Left kidney (tissue), 2 donors: Measurements from ENCODE around the gene ARID4B. TPM values are rescaled to one million over a fixed set of nuclear protein-coding genes. Genes with fewer than 3 reads are reported as not detected.
"Not testable (repeated sequence)": the region's sequence is repeated elsewhere in the genome, so short reads cannot be mapped to it uniquely, and the experiment has no call there.

Experiments used
- DNase-seq: peaks from one replicate; pipeline ENCODE4 v3.0.0-alpha.2; 2013
- polyA plus RNA-seq: library from polyadenylated mRNA; unstranded; fragments of 120-200 nt; gene quantifications from one replicate; pipeline ENCODE4 v1.2.1, GENCODE V29; 2013; ENCODE audit not compliant: insufficient read length

ARID4B gene
- polyA plus RNA-seq, 1 donor: 65.6 TPM

DNA sequence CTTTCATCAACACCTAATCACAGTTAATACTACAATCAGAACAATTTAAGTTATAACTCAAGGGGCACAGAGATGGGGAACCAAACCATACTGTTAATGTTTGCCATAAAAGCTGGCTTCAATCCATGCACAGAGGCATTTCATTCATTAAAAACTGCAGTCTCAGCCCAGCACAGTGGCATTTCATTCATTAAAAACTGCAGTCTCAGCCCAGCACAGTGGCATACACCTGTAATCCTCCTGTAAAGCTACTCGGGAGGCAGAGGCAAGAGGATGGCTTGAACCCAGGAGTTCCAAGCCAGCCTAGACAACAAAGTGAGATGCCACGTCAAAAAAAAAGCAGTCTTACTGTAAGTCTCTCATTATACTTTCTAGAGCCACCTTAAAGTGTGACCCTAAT is 29.2 kb downstream of the ARID4B start:
- no peak for DNase-seq

DNA sequence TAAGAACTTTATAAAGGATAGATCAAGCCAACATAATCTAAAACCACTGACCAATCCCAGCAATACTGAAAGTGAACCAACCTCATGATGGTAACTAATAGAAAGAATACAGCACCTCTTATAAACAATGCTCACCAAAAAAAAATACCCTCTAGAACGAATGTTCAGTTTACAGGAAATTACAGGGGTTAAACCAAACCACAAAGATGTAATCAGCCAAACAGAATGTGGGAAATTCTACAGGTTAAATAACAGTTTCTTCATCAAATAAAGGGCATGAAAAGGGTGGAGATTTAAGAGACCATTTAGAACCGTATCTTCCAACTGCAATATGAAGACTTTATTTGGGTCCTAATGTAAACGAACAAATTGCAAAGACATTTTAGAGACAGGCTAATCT is 30.4 kb downstream of the ARID4B start:
- no peak for DNase-seq

DNA sequence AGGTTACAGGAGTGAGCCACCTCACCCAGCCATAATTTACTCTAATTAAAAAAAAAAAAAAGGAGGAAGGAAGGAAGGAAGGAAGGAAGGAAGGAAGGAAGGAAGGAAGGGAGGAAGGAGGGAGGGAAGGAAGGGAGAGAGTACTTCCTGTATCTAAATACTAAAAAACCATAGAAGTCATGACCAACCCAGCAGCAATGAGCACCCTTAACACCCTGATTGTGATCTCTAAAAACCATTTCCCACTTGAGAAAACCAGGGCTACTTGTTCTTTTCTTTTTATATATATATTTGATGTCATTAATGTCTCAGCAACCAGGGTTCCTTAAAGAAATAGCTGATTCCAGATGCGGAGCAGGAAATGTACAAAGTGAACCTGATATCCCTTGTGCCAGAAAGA is 31.2 kb downstream of the ARID4B start:
- no peak for DNase-seq

DNA sequence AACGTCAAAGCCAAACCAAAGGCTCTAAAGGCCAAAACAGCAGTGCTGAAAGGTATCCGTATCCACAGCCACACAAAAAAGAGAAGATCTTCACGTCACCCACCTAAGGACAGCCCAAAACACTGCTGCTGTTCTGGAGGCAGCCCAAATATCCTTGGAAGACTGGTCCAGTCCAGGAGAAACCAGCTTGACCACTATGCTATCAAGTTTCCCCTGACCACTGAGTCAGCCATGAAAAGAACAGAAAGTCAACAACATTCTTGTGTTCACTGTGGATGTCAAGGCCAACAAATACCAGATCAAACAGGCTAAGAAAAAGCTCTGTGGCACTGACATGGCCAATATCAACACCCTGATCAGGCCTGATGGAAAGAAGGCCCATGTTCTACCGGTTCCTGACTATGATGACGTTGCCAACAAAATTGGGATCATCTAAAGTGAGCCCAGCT is 32.1 kb downstream of the ARID4B start:
- no peak for DNase-seq

DNA sequence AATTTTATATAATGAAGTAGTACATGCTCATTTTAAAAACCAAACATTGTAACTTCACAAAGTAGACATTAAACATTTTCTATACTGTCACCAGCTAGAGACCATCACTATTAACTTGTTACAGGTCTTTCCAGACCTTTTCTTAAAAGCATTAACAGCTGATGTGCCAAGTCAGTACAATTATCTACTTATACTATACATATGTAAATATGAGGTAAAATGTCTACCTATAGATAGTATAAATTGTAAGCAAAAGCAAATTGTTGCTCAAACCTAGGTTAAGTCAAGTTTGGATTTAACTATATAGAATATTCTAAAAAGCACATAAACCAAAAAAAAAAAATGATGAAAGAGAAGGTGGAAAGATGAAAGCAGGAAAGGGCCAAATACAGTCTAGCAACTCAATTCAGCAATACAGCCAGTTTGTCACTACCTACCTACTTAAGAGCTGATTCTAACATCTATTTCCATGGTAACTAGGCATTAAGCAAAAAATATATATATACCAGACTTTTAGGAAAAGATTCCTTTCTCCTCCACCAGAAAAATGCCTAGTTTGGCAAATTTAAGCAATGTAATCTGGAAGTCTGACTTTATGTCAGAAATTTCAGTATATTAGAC is 34.5 kb downstream of the ARID4B start:
- no peak for DNase-seq

DNA sequence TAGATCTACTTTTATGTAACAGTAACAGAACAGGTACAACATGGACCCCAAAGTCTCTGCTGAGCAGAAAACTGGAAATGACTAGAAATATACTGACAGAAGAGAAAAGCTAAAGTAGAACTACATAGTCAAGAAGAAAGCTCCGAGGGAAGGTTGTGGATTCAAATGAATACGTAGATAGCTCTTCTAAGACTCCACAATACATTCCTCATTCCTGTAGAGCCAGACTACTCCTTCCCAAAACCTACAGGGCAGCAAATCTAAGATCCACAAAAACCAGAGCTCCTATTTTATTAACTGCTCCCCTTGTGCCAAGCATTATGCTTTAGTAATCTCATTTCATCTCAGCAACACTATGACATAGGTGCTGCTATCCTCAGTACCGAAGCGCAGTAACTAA is 35.2 kb downstream of the ARID4B start:
- DNase-seq: no peak

DNA sequence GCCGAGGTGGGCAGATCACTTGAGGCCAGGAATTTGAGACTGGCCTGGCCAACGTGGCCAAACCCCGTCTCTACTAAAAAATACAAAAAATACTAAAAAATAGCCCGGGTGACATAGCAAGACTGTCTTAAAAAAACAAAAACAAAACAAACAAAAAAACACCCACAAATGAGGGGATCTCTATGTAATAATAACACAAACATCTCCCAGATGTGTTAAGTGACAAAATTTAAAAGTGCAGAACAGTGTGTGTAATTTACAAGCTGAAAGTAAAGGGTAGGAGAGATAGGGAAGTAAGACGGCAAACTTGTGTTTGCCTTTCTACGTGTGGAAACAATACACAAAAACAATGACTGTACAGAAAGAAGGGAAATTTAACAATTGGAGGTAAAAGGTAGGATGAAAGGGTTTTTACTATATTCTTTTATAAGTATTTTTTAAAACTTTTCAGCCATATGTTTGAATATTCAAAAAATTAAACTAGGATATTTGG is 36.3 kb downstream of the ARID4B start:
- no peak for DNase-seq

DNA sequence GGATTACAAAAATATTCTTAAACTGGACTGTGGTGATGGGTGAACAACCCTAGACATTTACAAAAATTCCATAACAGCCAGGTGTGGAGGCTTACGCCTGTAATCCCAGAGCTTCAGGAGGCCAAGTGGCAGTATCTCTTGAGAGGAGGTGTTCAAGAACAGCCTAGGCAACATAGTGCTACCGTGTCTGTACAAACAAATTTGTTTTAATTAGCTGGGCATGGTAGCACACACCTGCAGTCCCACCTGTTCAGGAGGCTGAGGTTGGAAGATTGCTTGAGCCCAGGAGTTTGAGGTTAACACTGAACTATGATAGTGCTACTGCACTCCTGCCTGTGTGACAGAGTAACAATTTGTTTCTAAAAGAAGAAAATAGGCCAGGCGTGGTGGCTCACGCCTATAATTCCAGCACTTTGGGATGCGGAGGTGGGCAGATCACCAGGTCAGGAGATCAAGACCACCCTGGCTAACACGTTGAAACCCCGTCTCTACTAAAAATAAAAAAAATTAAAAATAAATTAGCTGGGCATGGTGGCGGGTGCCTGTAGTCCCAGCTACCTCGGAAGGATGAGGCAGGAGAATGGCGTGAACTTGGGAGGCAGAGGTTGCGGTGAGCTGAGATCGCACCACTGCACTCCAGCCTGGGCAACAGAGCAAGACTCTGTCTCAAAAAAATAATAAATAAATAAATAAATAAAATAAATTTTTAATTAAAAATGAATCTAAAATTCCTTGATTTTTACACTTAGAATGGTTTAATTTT is 37.1 kb downstream of the ARID4B start:
- DNase-seq: no peak

DNA sequence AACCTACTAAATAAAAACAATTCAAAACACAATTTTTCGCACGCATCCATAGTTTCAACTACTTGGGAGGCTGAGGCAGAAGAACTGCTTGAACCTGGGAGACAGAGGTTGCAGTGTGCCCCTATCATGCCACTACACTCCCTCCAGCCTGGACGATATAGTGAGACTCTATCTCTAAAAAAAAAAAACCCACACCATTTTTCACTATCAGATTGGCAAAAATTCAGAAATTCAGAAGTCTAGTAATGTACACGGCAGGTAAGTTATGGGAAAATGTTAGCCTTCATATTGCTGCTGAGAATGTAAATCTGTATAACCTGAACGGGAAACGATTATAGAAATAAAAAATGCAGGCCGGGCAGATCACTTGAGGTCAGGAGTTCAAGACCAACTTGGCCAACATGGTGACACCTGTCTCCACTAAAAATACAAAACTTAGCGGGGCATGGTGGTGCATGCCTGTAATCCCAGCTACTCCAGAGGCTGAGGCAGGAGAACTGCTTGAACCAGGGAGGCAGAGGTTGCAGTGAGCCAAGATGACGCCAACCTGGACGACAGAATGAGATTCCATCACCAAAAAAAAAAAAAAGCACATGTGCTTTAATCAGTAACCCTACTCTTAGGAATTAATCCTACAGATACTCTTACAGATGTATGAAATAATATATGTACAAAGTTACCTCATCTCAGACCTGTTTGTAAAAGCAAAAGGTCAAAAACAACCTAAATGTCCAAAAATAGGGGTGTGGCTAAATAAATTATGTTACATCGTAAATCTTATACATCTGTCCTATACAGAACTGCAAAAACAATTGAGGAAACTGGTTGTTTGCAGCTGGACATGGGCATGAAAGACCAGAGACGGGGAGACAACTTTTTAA is 37.9 kb downstream of the ARID4B start:
- no peak for DNase-seq

DNA sequence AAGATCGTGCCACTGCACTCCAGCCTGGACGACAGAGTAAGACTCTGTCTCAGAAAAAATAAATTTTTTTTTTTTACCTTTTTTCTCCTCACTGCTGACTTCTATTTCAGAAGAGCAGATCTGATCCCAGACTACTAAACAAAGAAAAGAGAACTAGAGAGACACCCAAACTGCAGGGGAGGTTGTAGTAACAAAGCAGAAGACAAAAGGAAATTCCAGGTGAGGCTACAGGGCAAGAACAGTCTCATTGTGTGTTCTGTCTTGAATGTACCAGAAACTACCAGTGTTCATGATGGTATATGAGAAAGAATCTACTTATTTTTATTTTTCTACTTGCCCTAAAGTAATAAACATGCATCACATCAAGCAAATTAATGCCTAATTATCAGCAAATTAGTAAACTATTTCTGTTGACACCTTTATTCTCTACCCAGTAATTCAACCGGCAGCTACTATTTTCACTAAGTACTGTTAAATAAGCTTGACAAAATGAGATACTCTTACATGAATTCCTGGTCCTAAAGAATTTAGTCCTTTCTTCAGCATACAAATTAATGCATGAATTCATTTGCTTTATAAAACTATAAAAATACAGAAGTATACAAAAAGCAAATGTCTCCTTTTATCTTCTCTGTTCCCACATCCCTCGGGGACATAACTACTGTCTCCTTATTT is 40.6 kb downstream of the ARID4B start:
- DNase-seq: no peak

DNA sequence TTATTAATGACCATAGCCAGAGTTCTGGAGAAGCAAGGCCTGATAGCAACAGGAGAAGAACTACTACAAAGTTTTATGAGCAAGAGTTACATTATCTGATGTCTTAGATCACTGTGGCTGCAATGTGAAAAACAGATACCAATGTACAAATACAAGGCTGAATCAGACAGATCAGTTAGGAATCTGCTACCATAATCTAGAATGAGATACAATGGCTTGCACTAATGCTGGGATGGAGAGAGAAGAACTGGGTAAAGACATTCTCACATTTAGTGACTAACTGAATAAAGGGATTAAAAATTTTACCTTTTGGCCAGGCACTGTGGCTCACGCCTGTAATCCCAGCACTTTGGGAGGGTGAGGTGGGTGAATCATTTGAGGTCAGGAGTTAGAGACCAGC is 41.3 kb downstream of the ARID4B start:
- no peak for DNase-seq

DNA sequence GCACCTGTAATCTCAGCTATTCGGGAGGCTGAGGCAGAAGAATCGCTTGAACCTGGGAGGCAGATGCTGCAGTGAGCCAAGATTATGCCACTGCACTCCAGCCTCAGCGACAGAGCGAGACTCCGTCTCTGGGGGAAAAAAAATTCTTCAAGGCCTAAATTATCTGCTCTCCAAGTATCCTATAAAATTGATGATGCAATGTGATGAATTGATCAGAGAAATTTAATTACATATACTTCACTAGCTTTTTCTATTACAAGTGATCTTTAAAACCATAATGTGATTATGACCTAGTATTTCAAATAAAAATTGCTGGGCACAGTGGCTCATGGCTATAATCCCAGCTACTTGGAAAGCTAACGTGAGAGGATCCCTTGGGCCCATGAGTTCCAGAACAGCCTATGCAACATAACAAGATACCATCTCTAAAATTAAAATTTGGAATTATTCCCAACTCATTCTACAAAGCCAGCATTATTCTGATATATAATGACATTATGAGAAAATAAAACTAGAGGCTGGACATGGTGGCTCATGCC is 43.7 kb downstream of the ARID4B start:
- DNase-seq: no peak

DNA sequence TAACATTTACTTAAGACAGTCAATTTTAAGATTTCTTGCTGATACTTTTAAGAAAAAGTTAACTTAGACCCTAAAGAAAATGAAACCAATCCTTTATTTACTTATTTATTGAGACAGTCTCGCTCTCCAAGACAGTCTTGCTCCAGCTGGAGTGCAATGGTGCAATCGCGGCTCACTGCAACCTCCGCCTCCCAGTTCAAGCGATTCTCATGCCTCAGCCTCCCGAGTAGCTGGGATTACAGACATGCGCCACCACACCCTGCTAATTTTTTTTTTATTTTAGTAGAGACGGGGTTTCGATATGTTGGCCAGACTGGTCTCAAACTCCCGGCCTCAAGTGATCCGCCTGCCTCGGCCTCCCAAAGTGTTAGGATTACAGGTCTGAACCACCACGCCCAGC is 44.3 kb downstream of the ARID4B start:
- DNase-seq: not testable (repeated sequence)

DNA sequence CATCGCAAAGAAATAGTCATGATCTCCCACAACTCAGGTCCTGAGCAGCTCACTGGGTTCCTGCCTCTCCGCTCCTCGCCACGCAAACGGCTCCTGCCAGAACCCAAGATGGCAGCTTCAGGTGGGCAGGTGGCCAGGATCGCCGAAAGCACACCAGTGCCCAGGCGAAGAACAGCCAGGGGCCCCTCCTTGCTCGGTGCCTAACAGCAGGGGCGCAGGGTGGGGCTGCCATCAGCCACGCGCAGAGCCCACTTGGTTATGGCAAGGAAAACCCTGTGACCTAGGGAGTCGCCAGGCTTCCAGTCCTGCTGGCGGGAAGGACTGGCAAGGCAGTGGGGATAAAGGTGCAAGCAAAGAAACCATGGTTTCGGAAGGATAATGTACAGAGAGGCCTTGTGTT is 47.5 kb downstream of the ARID4B start:
- DNase-seq: no peak

DNA sequence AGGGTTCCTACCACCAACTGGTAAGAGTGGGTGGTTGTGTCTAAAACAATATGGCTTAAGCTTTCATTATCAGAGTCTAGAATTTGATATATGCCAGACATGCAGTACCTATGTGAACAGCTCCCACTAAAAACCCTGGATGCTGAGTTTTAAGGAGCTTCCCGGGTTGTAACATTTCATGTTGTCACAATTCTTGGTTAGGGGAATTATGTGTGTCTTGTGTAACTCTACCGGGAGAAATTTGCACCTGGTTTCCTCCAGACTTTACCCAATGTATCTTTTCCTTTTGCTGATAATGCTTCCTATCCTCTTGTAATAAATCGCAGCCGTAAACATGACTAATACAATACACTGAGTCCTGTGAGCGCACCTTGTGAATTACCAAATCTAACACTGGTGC is 48.3 kb downstream of the ARID4B start:
- no peak for DNase-seq

DNA sequence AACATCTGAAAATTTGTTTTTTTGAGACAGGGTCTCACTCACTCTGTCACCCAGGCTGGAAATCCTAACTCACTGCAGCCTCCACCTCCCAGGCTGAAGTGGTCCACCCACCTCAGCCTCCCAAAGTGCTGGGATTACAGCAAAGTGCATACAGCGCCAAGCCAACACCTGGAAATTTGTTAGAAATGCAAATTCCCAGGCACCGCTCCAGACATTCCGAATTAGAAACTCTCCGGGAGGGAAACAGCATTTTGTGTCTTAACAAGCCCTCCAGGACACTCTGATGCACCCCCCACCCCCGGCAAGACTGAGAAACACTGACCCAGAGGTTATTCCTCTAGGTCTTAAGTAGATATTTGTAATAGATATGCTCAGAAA is 49.1 kb downstream of the ARID4B start:
- no peak for DNase-seq

DNA sequence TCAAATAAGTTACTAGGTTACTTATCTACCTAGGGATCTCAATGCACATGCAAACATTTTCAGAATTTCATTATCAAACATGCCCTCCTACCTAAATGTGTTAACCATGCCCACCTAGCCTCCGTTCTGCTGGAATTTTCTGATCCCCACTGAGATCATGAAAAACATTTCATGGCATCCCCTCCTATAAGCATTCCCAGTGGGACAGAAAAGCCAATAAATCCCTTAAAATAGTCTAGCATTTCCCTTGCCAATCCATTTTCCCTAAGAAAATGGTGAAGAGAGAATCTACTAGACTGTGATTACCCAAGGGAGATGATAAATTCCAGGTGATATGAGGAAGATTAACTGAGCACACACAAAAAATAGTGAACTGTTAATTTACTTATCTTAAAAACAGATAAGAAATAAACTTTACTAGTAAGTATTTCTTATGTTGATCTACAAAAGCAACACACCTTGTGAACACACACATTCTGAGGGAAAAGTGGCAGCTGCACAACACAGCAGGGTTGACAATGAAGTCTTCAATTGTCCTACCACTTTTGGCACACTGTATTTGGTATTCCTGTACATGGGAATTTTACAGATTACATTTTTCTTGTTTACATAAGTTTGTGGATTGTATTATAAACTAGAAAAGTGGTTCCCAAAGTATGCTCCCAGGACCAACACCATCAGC is 49.6 kb downstream of the ARID4B start:
- no peak for DNase-seq

DNA sequence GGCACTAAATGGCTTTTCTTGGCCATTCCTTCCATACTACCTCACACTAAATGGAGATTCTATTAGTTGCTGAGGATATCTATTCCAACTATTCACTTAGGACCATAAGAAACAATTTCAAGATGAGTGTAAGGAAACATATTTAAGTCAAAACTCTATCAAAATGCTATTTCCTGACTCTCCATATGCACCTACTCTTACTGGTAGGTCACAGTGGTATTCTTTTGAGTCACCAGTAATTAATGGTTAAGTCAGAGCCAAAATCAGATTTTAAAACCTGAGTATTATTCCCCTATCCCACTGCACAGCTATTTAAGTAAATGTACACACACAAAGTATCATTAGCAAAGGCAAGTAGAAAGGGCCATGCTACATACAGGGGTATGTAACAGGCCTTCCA is 50.3 kb downstream of the ARID4B start:
- no peak for DNase-seq

DNA sequence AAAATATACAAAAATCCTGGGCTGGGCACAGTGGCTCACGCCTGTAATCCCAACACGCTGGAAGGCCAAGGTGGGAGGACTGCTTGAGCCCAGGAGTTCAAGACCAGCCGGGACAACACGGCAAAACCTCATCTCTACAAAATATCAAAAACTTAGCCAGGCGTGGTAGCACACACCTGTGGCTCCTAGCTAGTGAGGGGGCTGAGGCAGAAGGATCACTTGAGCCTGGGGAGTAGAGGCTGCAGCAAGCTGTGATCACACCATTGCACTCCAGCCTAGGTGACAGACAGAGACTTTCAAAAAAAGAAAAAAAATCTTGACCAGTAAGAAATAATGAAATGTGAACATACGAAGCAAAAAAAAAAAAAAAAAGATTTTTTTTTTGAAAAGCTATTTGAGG is 52.1 kb downstream of the ARID4B start:
- DNase-seq: no peak

DNA sequence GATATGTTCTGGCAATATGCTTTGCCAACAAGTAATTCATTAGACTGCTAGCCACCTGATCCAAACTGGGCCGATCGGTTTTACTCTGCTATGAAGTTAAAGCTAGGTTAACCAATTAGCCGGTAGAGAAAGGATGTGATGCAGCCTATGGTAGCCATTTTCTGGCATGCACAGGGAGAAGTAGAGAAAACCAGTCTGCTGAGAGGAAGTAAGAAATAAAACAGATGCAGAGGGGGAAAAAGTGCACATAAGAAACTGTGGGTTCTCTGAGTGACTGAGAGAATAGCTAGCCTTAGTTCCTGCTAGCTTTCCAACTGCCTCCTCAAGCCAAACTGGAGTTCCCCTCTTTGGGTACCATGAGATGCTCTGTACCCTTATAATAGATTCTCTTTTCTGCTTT is 52.8 kb downstream of the ARID4B start:
- DNase-seq: no peak

DNA sequence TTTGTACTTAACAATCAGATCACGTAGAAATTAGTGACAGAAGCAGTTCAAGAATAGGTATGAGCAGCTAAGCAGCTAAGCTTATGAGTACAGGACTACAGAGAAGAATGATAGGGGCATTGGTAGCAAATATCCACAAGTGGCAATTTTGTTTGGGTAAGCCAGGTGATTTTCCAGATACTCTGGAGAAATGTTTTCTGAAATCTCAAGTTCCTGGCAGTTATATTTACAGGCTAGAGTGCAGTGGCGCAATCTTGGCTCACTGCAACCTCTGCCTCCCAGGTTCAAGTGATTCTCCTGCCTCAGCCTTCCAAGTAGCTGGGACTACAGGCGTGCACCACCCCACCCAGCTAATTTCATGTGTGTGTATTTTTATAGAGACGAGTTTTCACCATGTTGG is 55.1 kb downstream of the ARID4B start:
- no peak for DNase-seq
